B cell (primary cell): ENCODE measurements around the gene CYP4F22. TPM values are rescaled to one million over a fixed set of nuclear protein-coding genes. Genes with fewer than 3 reads are reported as not detected.

Source experiments
- ATAC-seq: fragments of 200-7000 bp; cut with Tn5 transposase; one replicate; pipeline ENCODE4 v1.10.0; 2021; ENCODE audit warnings: low read depth, mild to moderate bottlenecking, moderate number of reproducible peaks, moderate library complexity
- CTCF ChIA-PET: fragments of 350-600 bp; sonication (Branson Sonifier 250); formaldehyde crosslinking; loops from one replicate; lab custom pipeline; 2021; ENCODE audit warnings: antibody characterized with exemption, inconsistent platforms; lab: Charles Lee
- POLR2A ChIA-PET: fragments of 350-600 bp; sonication (Branson Sonifier 250); formaldehyde crosslinking; loops from one replicate; lab custom pipeline; 2021; ENCODE audit warnings: antibody characterized with exemption; lab: Charles Lee
- DNase-seq: peaks from one replicate; pipeline ENCODE4 v3.0.0; 2013
- H2AFZ ChIP-seq: 2 replicates; pipeline ENCODE4 v1.6.1; 2012; ENCODE audit warnings: mild to moderate bottlenecking, low read depth, low read length; ENCODE audit not compliant: insufficient read depth, poor library complexity, severe bottlenecking
- H3K27ac ChIP-seq, 2 donors: 1 replicate in 1 of 2; 2 replicates in 1 of 2; pipeline ENCODE4 v1.5.1; 2012 to 2013; ENCODE audit warnings: low read length in 2 of 2, mild to moderate bottlenecking in 2 of 2, moderate library complexity in 1 of 2
- H3K27me3 ChIP-seq, 4 experiments: fragments of 200-600 bp in 1 of 4; sonication (generic) in 1 of 4; replicated peaks in 1 of 4; 1 replicate in 2 of 4; 2 replicates in 2 of 4; pipeline versions ENCODE4 v1.6.1 to v1.7.0; 2013 to 2016; ENCODE audit warnings: low read length in 3 of 4, mild to moderate bottlenecking in 2 of 4, mixed read lengths in 1 of 4, moderate library complexity in 1 of 4; ENCODE audit not compliant: insufficient read depth in 4 of 4, control insufficient read depth in 3 of 4; ENCODE audit errors: control extremely low read depth in 1 of 4
- H3K36me3 ChIP-seq, 2 experiments: replicated peaks in 1 of 2; 1 replicate in 1 of 2; 2 replicates in 1 of 2; pipeline versions ENCODE4 v1.6.1 to v1.7.1; 2013; ENCODE audit warnings: low read length in 1 of 2; ENCODE audit not compliant: insufficient read depth in 2 of 2, control insufficient read depth in 1 of 2; ENCODE audit errors: control extremely low read depth in 1 of 2, extremely low read depth in 1 of 2
- H3K4me1 ChIP-seq, 2 donors: fragments of 200-600 bp in 1 of 2; sonication (generic) in 1 of 2; 1 replicate in 1 of 2; 2 replicates in 1 of 2; pipeline versions ENCODE4 v1.5.1 to v1.6.1; 2013 to 2017; ENCODE audit warnings: low read length in 2 of 2; ENCODE audit not compliant: control insufficient read depth in 2 of 2, insufficient read depth in 2 of 2
- H3K4me2 ChIP-seq: replicated peaks from 2 replicates; pipeline ENCODE3; 2012; ENCODE audit warnings: mild to moderate bottlenecking, low read depth, low read length; ENCODE audit not compliant: poor library complexity, severe bottlenecking
- H3K4me3 ChIP-seq, 5 experiments: fragments of 200-600 bp in 1 of 5; sonication (generic) in 1 of 5; 1 replicate in 3 of 5; 2 replicates in 2 of 5; pipeline versions ENCODE4 v1.5.1 to v1.7.0; 2011 to 2016; ENCODE audit warnings: low read length in 4 of 5, mild to moderate bottlenecking in 4 of 5, low read depth in 2 of 5, control low read depth in 1 of 5, moderate library complexity in 1 of 5; ENCODE audit not compliant: insufficient read depth in 1 of 5; ENCODE audit errors: control extremely low read depth in 1 of 5, extremely low read depth in 1 of 5
- H3K79me2 ChIP-seq: fragments of 200-600 bp; sonication (generic); one replicate; pipeline ENCODE4 v1.6.0; 2016; ENCODE audit warnings: low read length; ENCODE audit not compliant: control insufficient read depth, insufficient read depth
- H3K9ac ChIP-seq: fragments of 200-600 bp; sonication (generic); 2 replicates; pipeline ENCODE4 v1.6.1; 2017; ENCODE audit warnings: mild to moderate bottlenecking, low read length, moderate library complexity
- H3K9me3 ChIP-seq, 3 donors: one replicate each; pipeline versions ENCODE4 v1.6.1 to v1.7.1; 2013; ENCODE audit warnings: low read length in 2 of 3; ENCODE audit not compliant: control insufficient read depth in 2 of 3, insufficient read depth in 1 of 3; ENCODE audit errors: control extremely low read depth in 1 of 3
- H4K20me1 ChIP-seq: 2 replicates; pipeline ENCODE4 v1.6.0; 2012; ENCODE audit warnings: mild to moderate bottlenecking, low read length; ENCODE audit not compliant: insufficient read depth, control insufficient read depth, poor library complexity, severe bottlenecking
- H3K27ac Mint-ChIP-seq: one replicate; pipeline ENCODE4 v1.8.0; 2021; ENCODE audit warnings: mixed read lengths
- H3K27me3 Mint-ChIP-seq: one replicate; pipeline ENCODE4 v1.8.0; 2021; ENCODE audit warnings: mixed read lengths
- H3K4me1 Mint-ChIP-seq: one replicate; pipeline ENCODE4 v1.8.0; 2021; ENCODE audit warnings: mixed read lengths
- H3K4me3 Mint-ChIP-seq: one replicate; pipeline ENCODE4 v1.8.0; 2021; ENCODE audit warnings: mixed read lengths
- H3K9me3 Mint-ChIP-seq: one replicate; pipeline ENCODE4 v1.8.0; 2022; ENCODE audit warnings: mixed read lengths; ENCODE audit not compliant: insufficient read depth
- EZH2 ChIP-seq: IDR thresholded peaks from 2 replicates; pipeline ENCODE4 v1.6.1; 2012; ENCODE audit warnings: borderline replicate concordance, low read depth, mild to moderate bottlenecking, moderate library complexity, low read length; ENCODE audit not compliant: insufficient read depth, poor library complexity, severe bottlenecking
- WGBS: methylation state at CpG from one replicate; pipeline ENCODE4 v1.1.5; 2013; ENCODE audit warnings: missing lambda C conversion rate; ENCODE audit not compliant: insufficient coverage; 5-methylcytosine and 5-hydroxymethylcytosine counted together
- intact Hi-C: fragments of 100-400 bp; cut with micrococcal nuclease; formaldehyde crosslinking; loops from one replicate; pipeline ENCODE4 v1.10.0; 2022
- polyA plus RNA-seq: library from polyadenylated mRNA; depleted of rRNA; stranded (reverse); fragments of >200 nt; gene quantifications from 2 replicates; pipeline ENCODE4 v1.2.3, GENCODE V29; 2012
- total RNA-seq, 2 donors: library from RNA; stranded (reverse); fragments of 120-200 nt in 1 of 2; gene quantifications; 1 replicate in 1 of 2; 2 replicates in 1 of 2; pipeline versions ENCODE4 v1.2.3 to v1.2.4, GENCODE V29; 2013 to 2022
- TF ChIP-seq, protein P1 (sequence below): fragments of 200-600 bp; IDR thresholded peaks from one replicate; pipeline ENCODE4 v1.8.0; 2022; ENCODE audit warnings: antibody characterized with exemption, mild to moderate bottlenecking

Gene CYP4F22
- total and polyA plus RNA-seq, 2 donors (not counting 1 experiment from before 2014, with no cell fraction given) = 0.03 TPM; not detected in 1

DNA sequence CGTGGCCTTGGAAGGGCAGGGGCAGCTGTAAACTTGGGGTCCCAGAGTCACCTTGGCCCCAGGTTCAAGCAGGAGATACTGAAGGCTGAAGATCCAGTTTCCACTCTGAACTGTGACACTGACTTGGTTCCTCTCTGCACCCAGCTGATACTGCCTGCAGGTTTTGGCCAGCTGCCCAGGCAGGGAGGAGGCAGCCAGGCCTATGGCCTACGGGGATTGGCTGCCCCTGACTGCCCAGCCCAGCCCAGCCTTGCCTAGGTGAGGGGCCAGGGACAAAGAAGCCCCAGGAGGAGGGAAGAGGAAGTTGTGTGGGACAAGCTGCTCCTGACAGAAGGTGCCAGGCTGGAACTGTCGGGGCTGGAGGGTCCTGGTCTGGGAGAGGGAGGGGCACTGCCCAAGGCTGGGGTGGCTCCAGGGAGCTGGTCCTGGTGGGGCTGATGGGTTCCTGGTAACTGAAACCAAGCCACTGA, 55.0 kb downstream of the CYP4F22 start:
- Histone ChIP-seq H3K4me3 (no peak overlapping the region), H3K4me2 (no peak overlapping the region), H3K79me2 (no peaks in the 10 kb centered on the region), H2AFZ (no peak overlapping the region), H4K20me1 (no peaks in the 10 kb centered on the region), H3K36me3 (no peaks in the 10 kb centered on the region), H3K9ac (no peak overlapping the region), H3K4me1 (no peaks in the 10 kb centered on the region), H3K9me3 (no peaks in the 10 kb centered on the region), H3K27ac (no peak overlapping the region), H3K27me3 (peaks cover 0 to 13% (median 2%) of the 10 kb centered on the region in 4 experiments)
- Mint-ChIP-seq H3K4me1 (no peaks in the 10 kb centered on the region), H3K9me3 (no peaks in the 10 kb centered on the region), H3K4me3 (no peak overlapping the region), H3K27ac (no peak overlapping the region), H3K27me3 (peaks cover 24% of the 10 kb centered on the region)
- ATAC-seq = no peak
- TF ChIP-seq, protein P1, sequence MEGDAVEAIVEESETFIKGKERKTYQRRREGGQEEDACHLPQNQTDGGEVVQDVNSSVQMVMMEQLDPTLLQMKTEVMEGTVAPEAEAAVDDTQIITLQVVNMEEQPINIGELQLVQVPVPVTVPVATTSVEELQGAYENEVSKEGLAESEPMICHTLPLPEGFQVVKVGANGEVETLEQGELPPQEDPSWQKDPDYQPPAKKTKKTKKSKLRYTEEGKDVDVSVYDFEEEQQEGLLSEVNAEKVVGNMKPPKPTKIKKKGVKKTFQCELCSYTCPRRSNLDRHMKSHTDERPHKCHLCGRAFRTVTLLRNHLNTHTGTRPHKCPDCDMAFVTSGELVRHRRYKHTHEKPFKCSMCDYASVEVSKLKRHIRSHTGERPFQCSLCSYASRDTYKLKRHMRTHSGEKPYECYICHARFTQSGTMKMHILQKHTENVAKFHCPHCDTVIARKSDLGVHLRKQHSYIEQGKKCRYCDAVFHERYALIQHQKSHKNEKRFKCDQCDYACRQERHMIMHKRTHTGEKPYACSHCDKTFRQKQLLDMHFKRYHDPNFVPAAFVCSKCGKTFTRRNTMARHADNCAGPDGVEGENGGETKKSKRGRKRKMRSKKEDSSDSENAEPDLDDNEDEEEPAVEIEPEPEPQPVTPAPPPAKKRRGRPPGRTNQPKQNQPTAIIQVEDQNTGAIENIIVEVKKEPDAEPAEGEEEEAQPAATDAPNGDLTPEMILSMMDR = no peak
- no peak for TF ChIP-seq EZH2
- DNase-seq = no peak
- intact Hi-C loops = no loop called here
- ChIA-PET CTCF (interaction anchor here (1.4 kb wide), 1 partner anchor 144 kb away, joined by 3 read pairs; the partner anchor contains the start of gene AKAP8L), POLR2A (no interaction called here)
- 20% methylated on average over 2 of the region's 3 CpGs for WGBS

DNA sequence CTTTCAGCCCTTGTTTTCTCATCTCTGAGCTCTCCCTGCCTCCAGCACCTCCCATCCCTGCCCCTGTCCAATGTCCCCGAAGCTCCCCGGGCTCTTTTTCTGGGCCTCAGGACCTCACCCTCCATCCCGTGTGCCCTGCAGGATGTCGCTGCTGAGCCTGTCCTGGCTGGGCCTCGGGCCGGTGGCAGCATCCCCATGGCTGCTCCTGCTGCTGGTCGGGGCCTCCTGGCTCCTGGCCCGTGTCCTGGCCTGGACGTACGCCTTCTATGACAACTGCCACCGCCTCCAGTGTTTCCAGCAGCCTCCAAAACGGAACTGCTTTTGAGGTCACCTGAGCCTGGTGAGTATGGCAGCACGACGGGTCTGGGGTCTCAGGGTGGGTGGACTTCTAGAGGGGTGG, 55.6 kb downstream of the CYP4F22 start:
- no peaks in the 10 kb centered on the region for H3K9me3 Mint-ChIP-seq
- no peak for ATAC-seq
- H3K79me2 ChIP-seq = no peaks in the 10 kb centered on the region
- intact Hi-C loops = no loop called here
- no peak overlapping the region for H3K4me3 Mint-ChIP-seq
- H3K4me3 ChIP-seq = no peak overlapping the region
- H3K4me1 Mint-ChIP-seq = no peaks in the 10 kb centered on the region
- H3K36me3 ChIP-seq = no peaks in the 10 kb centered on the region
- no peak overlapping the region for H3K4me2 ChIP-seq
- no peaks in the 10 kb centered on the region for H3K9me3 ChIP-seq
- ChIA-PET CTCF (no interaction called here), POLR2A (no interaction called here)
- H3K27me3 ChIP-seq = peaks cover 0 to 14% (median 2%) of the 10 kb centered on the region in 4 experiments
- no peak overlapping the region for H3K27ac ChIP-seq
- H3K27ac Mint-ChIP-seq = no peak overlapping the region
- TF ChIP-seq, protein P1 = no peak
- no peak for TF ChIP-seq EZH2
- H4K20me1 ChIP-seq = no peaks in the 10 kb centered on the region
- WGBS = 91% methylated on average over 12 of the region's 14 CpGs
- H3K27me3 Mint-ChIP-seq = peaks cover 26% of the 10 kb centered on the region
- DNase-seq = no peak
- H3K4me1 ChIP-seq = no peaks in the 10 kb centered on the region
- H2AFZ ChIP-seq = no peak overlapping the region
- H3K9ac ChIP-seq = no peak overlapping the region
